Measurements from ENCODE around the gene HRH2.

DNA sequence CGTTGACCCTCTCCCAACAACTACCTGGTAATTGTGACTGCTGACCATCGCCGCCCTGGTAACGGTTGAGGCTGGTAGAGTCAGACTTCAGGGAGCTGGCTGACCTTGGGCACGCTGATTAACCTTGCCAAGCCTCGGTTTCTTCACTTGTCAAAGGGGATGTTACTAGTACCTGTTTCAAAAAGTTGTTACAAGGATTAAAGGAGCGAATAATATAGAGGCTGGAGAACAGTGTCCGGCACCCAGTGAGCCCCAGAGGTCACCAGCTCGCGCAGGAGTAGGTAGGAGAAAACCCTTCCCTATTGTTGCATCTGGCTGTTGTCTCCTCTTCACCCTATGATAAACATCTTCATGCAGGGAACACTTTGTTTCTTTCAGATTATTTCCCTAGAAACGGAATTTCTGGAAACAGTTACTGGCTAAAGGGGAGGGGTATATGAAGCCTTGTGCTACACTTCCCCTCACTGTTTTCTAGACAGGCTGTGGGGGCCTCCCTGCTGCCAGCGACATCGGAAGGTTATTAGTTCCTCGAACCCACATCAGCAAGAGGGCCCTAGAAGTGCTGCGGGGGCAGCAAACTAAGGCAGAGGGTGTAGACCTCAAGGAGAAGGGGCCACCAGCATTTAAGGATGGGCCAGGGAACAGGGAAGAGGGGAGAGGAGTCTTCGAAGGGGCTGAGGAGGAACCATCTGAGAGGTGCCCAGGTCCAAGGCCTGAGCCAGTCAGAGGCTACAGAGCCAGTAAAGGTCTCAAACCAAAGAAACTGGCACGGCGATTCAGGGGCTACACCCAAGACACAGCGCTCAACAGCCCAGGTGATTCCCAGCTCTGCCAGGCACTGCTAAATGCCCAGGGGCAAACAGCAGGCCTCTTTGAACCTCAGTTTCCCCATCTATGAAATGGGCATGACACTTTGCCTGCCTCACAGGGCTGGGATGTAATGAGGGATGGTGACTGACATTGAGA lies 37.6 kb downstream of the HRH2 start:
- no peak for TF ChIP-seq EZH2 (IDR thresholded peaks at IDR 0.05; ENCODE audit: insufficient read depth, poor library complexity, severe bottlenecking)
- no peak for TF ChIP-seq EZH2phosphoT487 (IDR thresholded peaks at IDR 0.05; ENCODE audit: insufficient read depth, low read depth)
